NCI-H2196 treated with DMSO at 0.1 percent for 48 hours (cell line): ENCODE measurements around the gene MRPL49.
"Not testable (repeated sequence)": the region's sequence is repeated elsewhere in the genome, so short reads cannot be mapped to it uniquely, and the experiment has no call there.

Experiments
- DNase-seq: peaks from one replicate; lab custom pipeline; 2025; ENCODE audit not compliant: unreplicated experiment; lab: John Stamatoyannopoulos, UW

The MRPL49 gene

GRCh38 chr11:65117206-65118096, 4.7 kb upstream of the MRPL49 start, which contains the start of gene ZNHIT2:
TSS of gene ZNHIT2 (minus strand) at chr11:65117701. CDS start at chr11:65117653, 48 bp downstream.
- DNase-seq, result peak; percentile 98

- no peak for DNase-seq
These were observed 3.9 kb upstream of the MRPL49 start for GRCh38 chr11:65118097-65118837.

- DNase-seq, result not testable (repeated sequence)
These were observed 3.0 kb upstream of the MRPL49 start for GRCh38 chr11:65118891-65119669.

GRCh38 chr11:65119670-65119995, 2.5 kb upstream of the MRPL49 start:
- DNase-seq, result no peak

GRCh38 chr11:65120831-65121230, 1.3 kb upstream of the MRPL49 start:
- no peak for DNase-seq

GRCh38 chr11:65121447-65121864, 665 bp upstream of the MRPL49 start:
- no peak for DNase-seq

- DNase-seq, result no peak
These were observed 2.5 kb downstream of the MRPL49 start for GRCh38 chr11:65124480-65125196.

GRCh38 chr11:65125197-65126056, 3.3 kb downstream of the MRPL49 start:
- DNase-seq, result no peak

- no peak for DNase-seq
These were observed 4.6 kb downstream of the MRPL49 start for GRCh38 chr11:65126624-65127274.

GRCh38 chr11:65127473-65128181, 5.5 kb downstream of the MRPL49 start:
- no peak for DNase-seq

GRCh38 chr11:65128182-65129145, 6.3 kb downstream of the MRPL49 start:
- no peak for DNase-seq

GRCh38 chr11:65129649-65130441, 7.7 kb downstream of the MRPL49 start:
- DNase-seq, result no peak

- no peak for DNase-seq
These were observed 8.7 kb downstream of the MRPL49 start for GRCh38 chr11:65130631-65131416.

GRCh38 chr11:65131417-65131776, 9.3 kb downstream of the MRPL49 start:
- no peak for DNase-seq

GRCh38 chr11:65131895-65132237, 9.7 kb downstream of the MRPL49 start:
- DNase-seq, result no peak
